Astrocyte (in vitro differentiated cells and primary cell): ENCODE measurements around the gene SH2B2.
"Not testable (repeated sequence)": the region's sequence is repeated elsewhere in the genome, so short reads cannot be mapped to it uniquely, and the experiment has no call there.

Experiments used
- CTCF ChIP-seq: IDR thresholded peaks from 2 replicates; pipeline ENCODE4 v1.5.1; 2011; ENCODE audit warnings: low read depth, mild to moderate bottlenecking, inconsistent platforms, low read length, moderate library complexity; ENCODE audit not compliant: insufficient read depth
- EZH2 ChIP-seq: IDR thresholded peaks from 2 replicates; pipeline ENCODE4 v1.6.1; 2012; ENCODE audit warnings: mild to moderate bottlenecking, low read length, inconsistent platforms; ENCODE audit not compliant: insufficient read depth

- TF ChIP-seq CTCF, EZH2: not testable (repeated sequence)
These were observed 42.7 kb downstream of the SH2B2 start for GRCh38 chr7:102329366-102329765.
